Body of pancreas (tissue), 4 donors: ENCODE results near the gene LSAMP. TPM values are rescaled to one million over a fixed set of nuclear protein-coding genes. Genes with fewer than 3 reads are reported as not detected.

ENCODE experiments used
- ATAC-seq: fragments of 150-250 bp; one replicate; pipeline ENCODE4 v1.9.1; 2016
- DNase-seq, 4 donors: peaks; one replicate each; pipeline ENCODE4 v3.0.0-alpha.2; 2019
- H3K27ac ChIP-seq, 4 donors: fragments of 200-600 bp; sonication (generic); 1 replicate in 3 of 4; 2 replicates in 1 of 4; pipeline versions ENCODE4 v1.5.1 to v1.6.1; 2016 to 2019; ENCODE audit warnings: mild to moderate bottlenecking in 1 of 4, mixed read lengths in 1 of 4, moderate library complexity in 1 of 4
- H3K27me3 ChIP-seq, 2 donors: fragments of 200-600 bp; sonication (generic); one replicate each; pipeline ENCODE4 v1.6.0; 2016; ENCODE audit warnings: mild to moderate bottlenecking in 1 of 2
- H3K36me3 ChIP-seq, 2 donors: fragments of 200-600 bp; sonication (generic); replicated peaks in 1 of 2; 2 replicates each; pipeline ENCODE4 v1.5.1; 2016; ENCODE audit warnings: low read depth in 2 of 2; ENCODE audit not compliant: insufficient read depth in 1 of 2
- H3K4me1 ChIP-seq: fragments of 200-600 bp; sonication (generic); one replicate; pipeline ENCODE4 v1.6.0; 2016
- H3K4me3 ChIP-seq, 2 donors: fragments of 200-600 bp; sonication (generic); 1 replicate in 1 of 2; 2 replicates in 1 of 2; pipeline ENCODE4 v1.5.1; 2016 to 2019
- H3K9me3 ChIP-seq, 3 donors: fragments of 200-600 bp; sonication (generic); 1 replicate in 2 of 3; 2 replicates in 1 of 3; pipeline ENCODE4 v1.5.1; 2016
- POLR2A ChIP-seq, 3 donors: fragments of 450-650 bp; IDR thresholded peaks; one replicate each; pipeline ENCODE4 v1.6.1; 2016; ENCODE audit warnings: antibody characterized with exemption in 3 of 3, mild to moderate bottlenecking in 2 of 3
- WGBS, 2 donors: methylation state at CpG; one replicate each; pipeline ENCODE4 v1.1.5; 2017; 5-methylcytosine and 5-hydroxymethylcytosine counted together
- intact Hi-C: fragments of 100-400 bp; cut with DNase I; formaldehyde crosslinking; loops from one replicate; pipeline ENCODE4 v1.15.1; 2023
- total RNA-seq, 2 donors: library from RNA; depleted of rRNA; stranded (reverse); fragments of >200 nt; gene quantifications; one replicate each; pipeline ENCODE4 v1.1.0, GENCODE V29; 2016
- TF ChIP-seq, protein P1 (sequence below), 7 experiments: fragments of 450-650 bp in 4 of 7; fragments of 200-600 bp in 3 of 7; sonication (generic) in 3 of 7; IDR thresholded peaks; one replicate each; pipeline ENCODE4 v1.5.1; 2016 to 2019; ENCODE audit warnings: antibody characterized with exemption in 7 of 7

LSAMP gene
- total RNA-seq, 2 donors from 2014 or later: 1.6 to 2.1 TPM

DNA sequence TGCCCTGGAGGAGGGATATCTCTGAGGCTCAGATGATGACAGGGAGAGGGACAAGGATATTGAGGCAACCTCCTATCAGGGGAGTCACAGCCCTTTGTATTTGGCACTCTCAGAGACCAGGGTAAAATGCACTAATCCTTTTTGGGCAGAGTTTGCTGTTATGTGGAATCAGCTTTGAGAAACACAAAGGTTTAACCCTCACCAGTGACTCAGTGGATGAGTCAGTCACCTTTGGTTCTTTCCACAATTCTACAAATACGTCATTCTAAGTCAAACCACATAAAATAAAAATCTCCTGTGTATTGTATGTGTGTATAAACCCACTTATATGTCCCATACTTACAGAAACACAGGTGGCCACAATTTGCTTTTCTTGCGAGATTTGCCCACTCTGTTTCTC lies 5.1 kb downstream of the LSAMP start:
- Histone ChIP-seq H3K27ac (no peak overlapping the region), H3K4me3 (no peak overlapping the region), H3K9me3 (no peaks in the 10 kb centered on the region), H3K36me3 (no peaks in the 10 kb centered on the region), H3K27me3 (no peaks in the 10 kb centered on the region), H3K4me1 (no peaks in the 10 kb centered on the region)
- intact Hi-C loops: no loop called here
- ATAC-seq (no peak), DNase-seq (no peak)
- TF ChIP-seq, protein P1, sequence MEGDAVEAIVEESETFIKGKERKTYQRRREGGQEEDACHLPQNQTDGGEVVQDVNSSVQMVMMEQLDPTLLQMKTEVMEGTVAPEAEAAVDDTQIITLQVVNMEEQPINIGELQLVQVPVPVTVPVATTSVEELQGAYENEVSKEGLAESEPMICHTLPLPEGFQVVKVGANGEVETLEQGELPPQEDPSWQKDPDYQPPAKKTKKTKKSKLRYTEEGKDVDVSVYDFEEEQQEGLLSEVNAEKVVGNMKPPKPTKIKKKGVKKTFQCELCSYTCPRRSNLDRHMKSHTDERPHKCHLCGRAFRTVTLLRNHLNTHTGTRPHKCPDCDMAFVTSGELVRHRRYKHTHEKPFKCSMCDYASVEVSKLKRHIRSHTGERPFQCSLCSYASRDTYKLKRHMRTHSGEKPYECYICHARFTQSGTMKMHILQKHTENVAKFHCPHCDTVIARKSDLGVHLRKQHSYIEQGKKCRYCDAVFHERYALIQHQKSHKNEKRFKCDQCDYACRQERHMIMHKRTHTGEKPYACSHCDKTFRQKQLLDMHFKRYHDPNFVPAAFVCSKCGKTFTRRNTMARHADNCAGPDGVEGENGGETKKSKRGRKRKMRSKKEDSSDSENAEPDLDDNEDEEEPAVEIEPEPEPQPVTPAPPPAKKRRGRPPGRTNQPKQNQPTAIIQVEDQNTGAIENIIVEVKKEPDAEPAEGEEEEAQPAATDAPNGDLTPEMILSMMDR (IDR thresholded peaks at IDR 0.05): no peak
- TF ChIP-seq POLR2A (IDR thresholded peaks at IDR 0.05): no peak
- WGBS, 2 donors: 57 to 67% methylated on average over 2 of the region's 2 CpGs

DNA sequence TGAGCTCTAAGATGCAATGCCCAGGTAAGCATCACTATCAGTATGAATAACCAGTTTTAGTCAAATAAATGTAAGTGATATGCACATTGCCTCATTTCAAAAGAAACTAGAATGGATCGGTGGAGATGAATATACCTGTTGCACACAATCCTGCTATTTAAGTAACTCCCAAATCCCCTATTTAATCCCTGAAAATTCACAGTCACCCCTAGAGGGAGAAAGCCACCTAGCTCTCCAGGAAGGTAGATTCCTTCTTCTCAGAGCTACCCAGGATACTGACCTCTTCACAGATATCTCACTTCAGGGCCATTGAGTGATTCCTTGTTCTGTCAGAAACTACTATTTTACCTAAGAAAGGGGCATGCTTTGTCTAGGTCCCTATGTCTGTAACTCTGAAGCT lies 11.7 kb downstream of the LSAMP start:
- WGBS, 2 donors: 73 to 84% methylated on average over 1 of the region's 1 CpG
- no peak for DNase-seq
- no peaks in the 10 kb centered on the region for H3K9me3 ChIP-seq
- ATAC-seq: no peak
- no peak overlapping the region for H3K27ac ChIP-seq
- H3K27me3 ChIP-seq: no peaks in the 10 kb centered on the region
- H3K4me1 ChIP-seq: no peaks in the 10 kb centered on the region
- intact Hi-C loops: no loop called here
- H3K4me3 ChIP-seq: no peak overlapping the region
- no peaks in the 10 kb centered on the region for H3K36me3 ChIP-seq
- TF ChIP-seq, protein P1 (IDR thresholded peaks at IDR 0.05): no peak
- TF ChIP-seq POLR2A (IDR thresholded peaks at IDR 0.05): no peak

DNA sequence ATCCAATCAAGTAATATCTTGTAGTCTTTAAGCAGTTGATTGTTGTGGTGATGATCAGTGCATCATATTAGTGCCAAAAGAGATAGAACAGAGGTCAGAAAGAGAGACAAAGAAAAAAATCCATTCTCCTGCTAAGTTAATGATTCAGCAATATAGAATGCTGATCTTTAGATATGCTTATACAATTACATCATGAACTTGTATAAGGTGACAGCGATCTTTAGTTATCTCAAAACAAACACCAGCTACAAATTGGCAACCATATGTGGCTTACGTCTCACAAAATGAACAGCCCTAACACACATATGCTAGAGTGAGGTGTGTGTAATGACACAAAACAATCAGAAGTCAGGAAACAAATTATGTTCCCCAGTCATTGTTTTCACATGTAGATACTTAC lies 12.5 kb downstream of the LSAMP start:
- intact Hi-C loops: no loop called here
- no peak for ATAC-seq

DNA sequence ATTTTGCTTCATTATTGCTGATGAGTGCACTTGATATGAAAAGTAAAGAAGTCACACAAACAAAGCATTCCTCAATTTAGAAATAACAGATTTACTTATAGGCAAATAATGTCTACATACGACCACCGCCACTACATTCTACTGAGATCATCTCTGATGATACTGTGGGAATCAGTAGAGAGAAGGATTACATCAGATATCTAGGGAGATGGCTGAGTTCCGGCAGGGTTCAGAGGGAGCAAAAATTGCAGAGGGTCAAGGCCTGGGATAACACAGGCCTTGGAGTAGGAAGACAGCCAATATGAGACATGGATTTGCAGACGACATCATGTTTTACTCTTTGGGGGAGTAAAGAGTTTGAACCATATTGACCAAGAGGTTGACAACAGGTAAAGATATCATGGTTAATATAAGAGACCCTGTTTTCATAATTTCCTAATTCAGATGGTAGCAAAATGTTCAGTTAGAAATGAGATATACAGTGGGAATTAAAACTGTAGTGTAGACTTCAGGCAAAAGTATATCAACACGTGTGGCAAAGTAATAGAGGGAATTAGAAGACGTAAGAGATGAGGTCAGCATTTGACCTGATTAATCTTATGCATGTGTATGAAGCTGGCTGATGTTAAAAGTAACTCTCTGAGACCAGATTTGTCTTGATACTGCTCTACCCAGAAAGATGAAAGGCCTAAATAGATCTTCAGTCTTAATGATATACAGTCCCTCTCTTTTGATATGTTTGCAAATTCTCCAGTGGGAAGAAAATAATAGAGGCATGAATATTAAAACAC lies 15.6 kb downstream of the LSAMP start:
- no peak for ATAC-seq
- WGBS, 2 donors: 57 to 66% methylated on average over 6 of the region's 6 CpGs
- Histone ChIP-seq H3K36me3 (no peaks in the 10 kb centered on the region), H3K27me3 (no peaks in the 10 kb centered on the region), H3K27ac (no peak overlapping the region), H3K4me1 (no peaks in the 10 kb centered on the region), H3K9me3 (no peaks in the 10 kb centered on the region), H3K4me3 (no peak overlapping the region)
- intact Hi-C loops: no loop called here
- no peak for DNase-seq
- TF ChIP-seq POLR2A (IDR thresholded peaks at IDR 0.05): no peak

More for the DNA sequence above, 12.5 kb downstream of the LSAMP start:
- no peaks in the 10 kb centered on the region for H3K36me3 ChIP-seq
- WGBS, 2 donors: 22 to 24% methylated on average over 2 of the region's 2 CpGs
- H3K9me3 ChIP-seq: no peaks in the 10 kb centered on the region
- TF ChIP-seq POLR2A (IDR thresholded peaks at IDR 0.05): no peak
- TF ChIP-seq, protein P1 (IDR thresholded peaks at IDR 0.05): no peak
- no peaks in the 10 kb centered on the region for H3K27me3 ChIP-seq
- no peak for DNase-seq
- H3K4me3 ChIP-seq: no peak overlapping the region
- H3K27ac ChIP-seq: no peak overlapping the region
- H3K4me1 ChIP-seq: no peaks in the 10 kb centered on the region

DNA sequence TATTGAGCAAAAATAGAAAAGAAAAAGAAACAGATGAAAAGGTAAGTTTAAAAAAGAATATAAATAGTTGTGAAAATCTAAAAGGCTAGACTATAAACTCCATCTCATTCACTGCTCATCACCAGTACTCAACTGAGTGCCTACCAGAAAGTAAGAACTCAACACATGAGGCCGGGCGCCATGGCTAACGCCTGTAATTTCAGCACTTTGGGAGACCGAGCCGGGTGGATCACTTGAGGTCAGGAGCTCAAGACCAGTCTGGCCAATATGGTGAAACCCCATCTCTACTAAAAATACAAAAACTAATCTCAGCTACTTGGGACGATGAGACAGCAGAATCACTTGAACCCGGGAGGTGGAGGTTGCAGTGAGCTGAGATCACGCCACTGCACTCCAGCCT lies 19.3 kb downstream of the LSAMP start:
- Histone ChIP-seq H3K4me1 (no peaks in the 10 kb centered on the region), H3K27ac (no peak overlapping the region), H3K9me3 (no peaks in the 10 kb centered on the region), H3K4me3 (no peak overlapping the region), H3K27me3 (no peaks in the 10 kb centered on the region), H3K36me3 (no peaks in the 10 kb centered on the region)
- TF ChIP-seq, protein P1 (IDR thresholded peaks at IDR 0.05): no peak
- no peak for TF ChIP-seq POLR2A (IDR thresholded peaks at IDR 0.05)
- ATAC-seq (no peak), DNase-seq (no peak)
- 74 to 85% methylated on average over 8 of the region's 8 CpGs for WGBS, 2 donors
- intact Hi-C loops: no loop called here
